WTC11 (cell line): ENCODE measurements around the gene FKBP5. TPM values are rescaled to one million over a fixed set of nuclear protein-coding genes. Genes with fewer than 3 reads are reported as not detected.

ENCODE experiments used
- ATAC-seq: fragments of 200-7000 bp; cut with Tn5 transposase; 2 replicates; pipeline ENCODE4 v1.10.0; 2021; ENCODE audit warnings: mild to moderate bottlenecking, moderate library complexity
- CTCF ChIA-PET: fragments of 300-600 bp; sonication (Branson Sonifier 250); formaldehyde crosslinking; loops from one replicate; lab custom pipeline; 2021; ENCODE audit warnings: antibody characterized with exemption; lab: Charles Lee
- POLR2A ChIA-PET: fragments of 350-600 bp; sonication (Branson Sonifier 250); formaldehyde crosslinking; loops from one replicate; lab custom pipeline; 2021; ENCODE audit warnings: antibody characterized with exemption; lab: Charles Lee
- DNase-seq: peaks from one replicate; pipeline ENCODE4 v3.0.0; 2021; ENCODE audit warnings: low spot score
- H3K27ac Mint-ChIP-seq: 2 replicates; pipeline ENCODE4 v1.8.0; 2021; ENCODE audit warnings: mixed read lengths
- H3K27me3 Mint-ChIP-seq: 2 replicates; pipeline ENCODE4 v1.8.0; 2021; ENCODE audit warnings: low read depth, mild to moderate bottlenecking, moderate library complexity, mixed read lengths
- H3K36me3 Mint-ChIP-seq: 2 replicates; pipeline ENCODE4 v1.8.0; 2021; ENCODE audit warnings: mixed read lengths
- H3K4me1 Mint-ChIP-seq: 2 replicates; pipeline ENCODE4 v1.8.0; 2022; ENCODE audit warnings: mixed read lengths
- H3K4me3 Mint-ChIP-seq: 2 replicates; pipeline ENCODE4 v1.8.0; 2021; ENCODE audit warnings: mild to moderate bottlenecking, moderate library complexity, mixed read lengths
- H3K9me3 Mint-ChIP-seq: 2 replicates; pipeline ENCODE4 v1.8.0; 2021; ENCODE audit warnings: mixed read lengths
- ARID4B ChIP-seq: sonication (generic); formaldehyde crosslinking; IDR thresholded peaks from 2 replicates; pipeline ENCODE4 v1.8.0; 2023; ENCODE audit warnings: missing genetic modification reagents, mild to moderate bottlenecking, borderline replicate concordance
- ATF6 ChIP-seq: sonication (generic); formaldehyde crosslinking; IDR thresholded peaks from 2 replicates; pipeline ENCODE4 v1.8.1; 2023; ENCODE audit warnings: mild to moderate bottlenecking, missing genetic modification reagents
- CBFB ChIP-seq: sonication (generic); formaldehyde crosslinking; IDR thresholded peaks from 2 replicates; pipeline ENCODE4 v1.8.1; 2022; ENCODE audit warnings: mild to moderate bottlenecking, low read depth, missing genetic modification reagents
- CREB1 ChIP-seq: sonication (generic); formaldehyde crosslinking; IDR thresholded peaks from 2 replicates; pipeline ENCODE4 v1.8.0; 2023; ENCODE audit warnings: mild to moderate bottlenecking, missing genetic modification reagents
- E2F1 ChIP-seq: sonication (generic); formaldehyde crosslinking; IDR thresholded peaks from 2 replicates; pipeline ENCODE4 v1.8.0; 2022; ENCODE audit warnings: mild to moderate bottlenecking, missing genetic modification reagents
- E2F5 ChIP-seq: sonication (generic); formaldehyde crosslinking; IDR thresholded peaks from 2 replicates; pipeline ENCODE4 v1.8.1; 2022; ENCODE audit warnings: mild to moderate bottlenecking, moderate library complexity, missing genetic modification reagents
- JUN ChIP-seq: sonication (generic); formaldehyde crosslinking; IDR thresholded peaks from 2 replicates; pipeline ENCODE4 v1.8.0; 2023; ENCODE audit warnings: mild to moderate bottlenecking, missing genetic modification reagents
- NFE2L1 ChIP-seq: sonication (generic); formaldehyde crosslinking; IDR thresholded peaks from 2 replicates; pipeline ENCODE4 v1.8.1; 2023; ENCODE audit warnings: missing genetic modification reagents
- OVOL2 ChIP-seq: fragments of 250-450 bp; sonication (Bioruptor Pico); IDR thresholded peaks from 2 replicates; pipeline ENCODE4 v1.9.0; 2021; ENCODE audit warnings: mild to moderate bottlenecking, borderline replicate concordance
- SMAD4 ChIP-seq: sonication (generic); formaldehyde crosslinking; IDR thresholded peaks from 2 replicates; pipeline ENCODE4 v1.8.0; 2022; ENCODE audit warnings: mild to moderate bottlenecking, missing genetic modification reagents
- SP1 ChIP-seq: sonication (generic); formaldehyde crosslinking; conservative IDR thresholded peaks from 2 replicates; pipeline ENCODE4 v1.8.1; 2022; ENCODE audit warnings: missing genetic modification reagents
- STAT6 ChIP-seq: sonication (generic); formaldehyde crosslinking; conservative IDR thresholded peaks from 2 replicates; pipeline ENCODE4 v1.8.1; 2023; ENCODE audit warnings: mild to moderate bottlenecking, low read depth, missing genetic modification reagents, moderate library complexity
- TCF7 ChIP-seq: sonication (generic); formaldehyde crosslinking; IDR thresholded peaks from 2 replicates; pipeline ENCODE4 v1.8.0; 2022; ENCODE audit warnings: mild to moderate bottlenecking, low read depth, missing genetic modification reagents, moderate library complexity
- ZBTB21 ChIP-seq: sonication (generic); formaldehyde crosslinking; IDR thresholded peaks from 2 replicates; pipeline ENCODE4 v1.8.1; 2023; ENCODE audit warnings: mild to moderate bottlenecking, missing genetic modification reagents, borderline replicate concordance
- ZNF219 ChIP-seq: sonication (generic); formaldehyde crosslinking; IDR thresholded peaks from 2 replicates; pipeline ENCODE4 v1.8.0; 2023; ENCODE audit warnings: missing genetic modification reagents, mild to moderate bottlenecking, borderline replicate concordance
- ZNF263 ChIP-seq: sonication (generic); formaldehyde crosslinking; IDR thresholded peaks from 2 replicates; pipeline ENCODE4 v1.8.1; 2022; ENCODE audit warnings: low read depth, mild to moderate bottlenecking, moderate library complexity, missing genetic modification reagents
- ZNF423 ChIP-seq: fragments of 250-450 bp; sonication (Bioruptor Pico); IDR thresholded peaks from 2 replicates; pipeline ENCODE4 v2.1.2; 2022; ENCODE audit warnings: mild to moderate bottlenecking, moderate library complexity
- ZNF671 ChIP-seq: fragments of 250-450 bp; sonication (Bioruptor Pico); IDR thresholded peaks from 2 replicates; pipeline ENCODE4 v1.8.0; 2021; ENCODE audit warnings: mild to moderate bottlenecking
- total RNA-seq: library from RNA; stranded (reverse); gene quantifications from 3 replicates; pipeline ENCODE4 v1.2.3, GENCODE V29; 2021

FKBP5 gene
- total RNA-seq, 1 experiment from 2014 or later, result 27.2 TPM

- Mint-ChIP-seq H3K9me3 (no peaks in the 10 kb centered on the region), H3K27ac (no peak overlapping the region), H3K27me3 (no peaks in the 10 kb centered on the region), H3K4me3 (no peak overlapping the region), H3K36me3 (no peaks in the 10 kb centered on the region), H3K4me1 (peaks cover 5% of the 10 kb centered on the region)
- ChIA-PET POLR2A (no interaction called here), CTCF (no interaction called here)
- TF ChIP-seq ARID4B (no peak), E2F5 (CRISPR knock-in tag) (no peak), ZNF671 (no peak), NFE2L1 (CRISPR knock-in tag) (no peak), CREB1 (CRISPR knock-in tag) (no peak), JUN (no peak), CBFB (CRISPR knock-in tag) (no peak)
- DNase-seq, result no peak
- ATAC-seq, result no peak
Observed at GRCh38 chr6:35629876-35630378, 58.8 kb downstream of the FKBP5 start.

- no peak overlapping the region for H3K4me3 Mint-ChIP-seq
- no peaks in the 10 kb centered on the region for H3K9me3 Mint-ChIP-seq
- DNase-seq (no peak), ATAC-seq (no peak)
- H3K4me1 Mint-ChIP-seq, result no peaks in the 10 kb centered on the region
- H3K27me3 Mint-ChIP-seq, result no peaks in the 10 kb centered on the region
- no peak overlapping the region for H3K27ac Mint-ChIP-seq
- POLR2A ChIA-PET, result no interaction called here
- CTCF ChIA-PET, result no interaction called here
- H3K36me3 Mint-ChIP-seq, result no peaks in the 10 kb centered on the region
- TF ChIP-seq SMAD4 (CRISPR knock-in tag) (no peak), ZNF423 (CRISPR knock-in tag) (no peak), SP1 (CRISPR knock-in tag) (no peak), CBFB (CRISPR knock-in tag) (no peak), ZNF263 (no peak), OVOL2 (no peak), JUN (no peak), STAT6 (CRISPR knock-in tag) (no peak), ATF6 (CRISPR knock-in tag) (no peak), ZNF219 (CRISPR knock-in tag) (no peak), E2F1 (no peak), TCF7 (CRISPR knock-in tag) (no peak), ZBTB21 (CRISPR knock-in tag) (no peak)
Observed at GRCh38 chr6:35626401-35626800, 62.3 kb downstream of the FKBP5 start.
